ENCODE measurements around the gene ARL13A. TPM values are rescaled to one million over a fixed set of nuclear protein-coding genes. Genes with fewer than 3 reads are reported as not detected.

Gene ARL13A
- total RNA-seq, 1 donor from 2014 or later, result not detected

GRCh38 chrX:100931925-100932285, 37.6 kb upstream of the ARL13A start:
- ATAC-seq, result no peak
- no peaks in the 10 kb centered on the region for H3K9me3 ChIP-seq
- H3K36me3 ChIP-seq, result no peaks in the 10 kb centered on the region
- no peaks in the 10 kb centered on the region for H3K4me1 ChIP-seq
- H3K27ac ChIP-seq, result no peak overlapping the region
- H3K4me3 ChIP-seq, result no peak overlapping the region
- intact Hi-C loops (cut with DNase I), result no loop called here
- no peak for TF ChIP-seq CTCF (IDR thresholded peaks at IDR 0.05)
- no peaks in the 10 kb centered on the region for H3K27me3 ChIP-seq
- no peak for DNase-seq

GRCh38 chrX:100935767-100936166, 33.7 kb upstream of the ARL13A start:
- Histone ChIP-seq H3K4me3 (no peak overlapping the region), H3K27me3 (no peaks in the 10 kb centered on the region), H3K4me1 (no peaks in the 10 kb centered on the region), H3K27ac (no peak overlapping the region), H3K9me3 (no peaks in the 10 kb centered on the region), H3K36me3 (no peaks in the 10 kb centered on the region)
- TF ChIP-seq CTCF (IDR thresholded peaks at IDR 0.05), result no peak
- ATAC-seq (no peak), DNase-seq (no peak)
- intact Hi-C loops (cut with DNase I), result no loop called here

DNA sequence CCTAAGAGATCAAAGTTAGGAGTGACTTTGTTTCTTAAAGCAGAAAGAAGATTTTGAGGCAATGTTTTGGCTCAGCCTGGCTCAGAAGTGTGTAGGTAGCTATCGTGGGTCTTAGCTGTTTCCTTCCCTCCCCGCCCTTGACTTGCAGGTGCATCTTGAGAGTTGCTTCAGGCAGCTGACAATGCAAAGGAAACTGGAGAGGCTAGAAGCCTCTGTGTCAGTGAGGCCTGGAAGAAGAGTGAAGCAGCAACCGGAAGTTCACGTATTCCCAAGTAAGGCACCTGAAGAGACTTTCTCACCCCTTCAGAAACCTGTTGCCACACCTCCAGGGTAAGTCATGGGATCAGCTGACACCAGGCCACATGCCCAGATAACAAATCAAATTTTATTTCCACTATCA, 30.2 kb upstream of the ARL13A start:
- no peak for TF ChIP-seq CTCF (IDR thresholded peaks at IDR 0.05)
- Histone ChIP-seq H3K27ac (no peak overlapping the region), H3K27me3 (no peaks in the 10 kb centered on the region), H3K4me1 (no peaks in the 10 kb centered on the region), H3K9me3 (no peaks in the 10 kb centered on the region), H3K4me3 (no peak overlapping the region), H3K36me3 (no peaks in the 10 kb centered on the region)
- ATAC-seq (no peak), DNase-seq (no peak)
- intact Hi-C loops (cut with DNase I), result no loop called here

- ATAC-seq, result no peak
- Histone ChIP-seq H3K27me3 (no peaks in the 10 kb centered on the region), H3K27ac (no peak overlapping the region), H3K4me3 (no peak overlapping the region), H3K4me1 (no peaks in the 10 kb centered on the region), H3K36me3 (no peaks in the 10 kb centered on the region), H3K9me3 (no peaks in the 10 kb centered on the region)
- no peak for TF ChIP-seq CTCF (IDR thresholded peaks at IDR 0.05)
- intact Hi-C loops (cut with DNase I), result no loop called here
- DNase-seq, result no peak
These were observed 24.9 kb upstream of the ARL13A start for GRCh38 chrX:100944601-100945000.

DNA sequence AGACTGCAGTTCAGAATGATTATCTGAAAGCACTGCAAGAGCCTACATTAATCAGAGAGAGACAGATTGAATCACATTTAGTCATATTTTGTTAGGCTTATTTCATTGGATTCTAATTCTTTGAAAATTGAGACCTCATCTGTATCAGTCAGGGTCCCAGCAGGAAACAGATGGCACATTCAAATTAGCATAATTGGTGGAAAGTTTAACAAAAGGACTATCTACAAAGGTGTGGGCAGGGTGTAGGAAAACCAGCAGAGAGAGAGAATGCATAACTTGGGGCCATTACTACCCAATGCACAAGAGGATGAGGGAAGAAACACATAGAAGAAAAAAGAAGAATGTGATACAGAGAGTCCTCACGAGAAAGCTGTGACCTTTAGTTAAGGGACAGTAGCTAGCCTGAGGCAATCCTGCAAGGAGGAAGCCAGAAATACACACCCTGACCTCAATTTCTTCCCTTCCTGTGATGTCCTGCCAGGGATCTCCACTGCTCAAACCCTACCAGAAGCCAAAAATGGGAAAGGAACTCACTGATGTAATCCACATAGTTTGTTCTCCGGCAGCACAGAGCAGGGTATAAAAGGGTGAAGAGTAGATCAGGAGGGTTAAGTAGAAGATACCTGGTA, 23.1 kb upstream of the ARL13A start:
- Histone ChIP-seq H3K27me3 (no peaks in the 10 kb centered on the region), H3K9me3 (no peaks in the 10 kb centered on the region), H3K4me3 (no peak overlapping the region), H3K36me3 (no peaks in the 10 kb centered on the region), H3K4me1 (no peaks in the 10 kb centered on the region), H3K27ac (no peak overlapping the region)
- DNase-seq, result no peak
- no peak for ATAC-seq
- TF ChIP-seq CTCF (IDR thresholded peaks at IDR 0.05), result no peak
- intact Hi-C loops (cut with DNase I), result no loop called here

DNA sequence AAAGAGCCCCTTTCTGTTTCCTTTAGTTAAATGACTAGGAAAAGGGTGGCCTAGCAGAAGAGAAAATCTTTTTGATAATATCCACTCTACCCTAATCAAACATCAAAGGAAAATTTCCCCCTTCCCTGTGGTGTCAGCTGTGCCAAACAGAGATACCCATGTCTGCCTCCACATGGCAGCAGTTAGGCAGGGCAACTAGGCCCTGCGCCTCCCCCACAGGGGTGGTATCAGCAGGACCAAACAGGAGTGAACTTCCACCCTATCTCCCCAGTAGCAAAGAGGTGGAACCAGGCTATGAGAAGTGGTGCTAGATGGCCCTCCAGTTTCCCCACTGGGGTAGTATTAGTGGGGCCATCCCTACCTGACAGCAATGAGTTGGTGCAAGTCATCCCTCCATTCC, 21.0 kb upstream of the ARL13A start:
- ATAC-seq (no peak), DNase-seq (no peak)
- Histone ChIP-seq H3K27ac (no peak overlapping the region), H3K4me3 (no peak overlapping the region), H3K9me3 (no peaks in the 10 kb centered on the region), H3K36me3 (no peaks in the 10 kb centered on the region), H3K4me1 (no peaks in the 10 kb centered on the region), H3K27me3 (no peaks in the 10 kb centered on the region)
- no peak for TF ChIP-seq CTCF (IDR thresholded peaks at IDR 0.05)
- intact Hi-C loops (cut with DNase I), result no loop called here

Data from upper lobe of right lung (tissue), 1 donor.